ENCODE data around the gene INF2.

GRCh38 chr14:104673481-104673880 is 15.9 kb upstream of the INF2 start:
- TF ChIP-seq CTCF (optimal IDR thresholded peaks at IDR 0.05 in 1 of 3, IDR thresholded peaks at IDR 0.05 in 1 of 3, conservative IDR thresholded peaks at IDR 0.05 in 1 of 3; ENCODE audit: extremely low read depth in 1 of 3, insufficient read depth in 2 of 3, low read length in 3 of 3) (no peak), EZH2 (IDR thresholded peaks at IDR 0.05; ENCODE audit: low read length) (no peak)

All from keratinocyte (primary cell).